T-cell (primary cell): Measurements from ENCODE around the gene CD14. TPM values are rescaled to one million over a fixed set of nuclear protein-coding genes. Genes with fewer than 3 reads are reported as not detected.
"Not testable (repeated sequence)": the region's sequence is repeated elsewhere in the genome, so short reads cannot be mapped to it uniquely, and the experiment has no call there.

Source experiments
- ATAC-seq, 4 experiments: fragments of 200-7000 bp in 3 of 4; fragments of 150-1000 bp in 1 of 4; cut with Tn5 transposase; replicated peaks in 1 of 4; 1 replicate in 3 of 4; 2 replicates in 1 of 4; pipeline ENCODE4 v1.10.0; 2021; ENCODE audit warnings: moderate library complexity in 3 of 4, mild to moderate bottlenecking in 2 of 4, moderate number of reproducible peaks in 1 of 4
- CTCF ChIA-PET, 2 donors: fragments of 300-600 bp; sonication (Branson Sonifier 250); formaldehyde crosslinking; loops; one replicate each; lab custom pipeline; 2022; ENCODE audit warnings: antibody characterized with exemption in 2 of 2; lab: Charles Lee
- POLR2A ChIA-PET, 2 donors: fragments of 300-600 bp; sonication (Branson Sonifier 250); formaldehyde crosslinking; loops; one replicate each; lab custom pipeline; 2022; ENCODE audit warnings: antibody characterized with exemption in 2 of 2; lab: Charles Lee
- DNase-seq, 35 experiments: peaks; one replicate each; pipeline versions ENCODE4 v3.0.0 to v3.0.0-alpha.2; 2013 to 2023
- H3K27ac ChIP-seq: one replicate; pipeline ENCODE4 v1.5.1; 2013; ENCODE audit warnings: low read length
- H3K27me3 ChIP-seq, 2 experiments: replicated peaks in 1 of 2; 1 replicate in 1 of 2; 2 replicates in 1 of 2; pipeline versions ENCODE4 v1.6.1 to v1.7.0; 2013; ENCODE audit warnings: low read length in 1 of 2, mixed read lengths in 1 of 2; ENCODE audit not compliant: control insufficient read depth in 2 of 2, insufficient read depth in 2 of 2; ENCODE audit errors: extremely low read depth in 1 of 2
- H3K36me3 ChIP-seq, 2 donors: 1 replicate in 1 of 2; 2 replicates in 1 of 2; pipeline versions ENCODE4 v1.6.1 to v1.7.0; 2013; ENCODE audit warnings: low read length in 1 of 2; ENCODE audit not compliant: control insufficient read depth in 2 of 2, insufficient read depth in 1 of 2; ENCODE audit errors: extremely low read depth in 1 of 2
- H3K4me1 ChIP-seq, 2 experiments: 1 replicate in 1 of 2; 2 replicates in 1 of 2; pipeline versions ENCODE4 v1.6.1 to v1.7.0; 2013; ENCODE audit warnings: low read length in 2 of 2, mixed read lengths in 1 of 2; ENCODE audit not compliant: insufficient read depth in 2 of 2, control insufficient read depth in 1 of 2; ENCODE audit errors: extremely low read depth in 1 of 2
- H3K4me3 ChIP-seq, 2 donors: 1 replicate in 1 of 2; 2 replicates in 1 of 2; pipeline versions ENCODE4 v1.5.1 to v1.7.0; 2013; ENCODE audit warnings: mild to moderate bottlenecking in 2 of 2, low read length in 1 of 2, moderate library complexity in 1 of 2; ENCODE audit not compliant: control insufficient read depth in 1 of 2; ENCODE audit errors: extremely low read depth in 1 of 2
- H3K9me3 ChIP-seq: 2 replicates; pipeline ENCODE4 v1.7.0; 2013
- H3K27ac Mint-ChIP-seq, 2 donors: one replicate each; pipeline ENCODE4 v1.8.0; 2020 to 2021; ENCODE audit warnings: mild to moderate bottlenecking in 2 of 2, mixed read lengths in 2 of 2
- H3K27me3 Mint-ChIP-seq, 2 donors: one replicate each; pipeline ENCODE4 v1.8.0; 2021 to 2022; ENCODE audit warnings: mixed read lengths in 2 of 2
- H3K36me3 Mint-ChIP-seq: one replicate; pipeline ENCODE4 v1.8.0; 2021; ENCODE audit warnings: mixed read lengths
- H3K4me1 Mint-ChIP-seq, 3 donors: one replicate each; pipeline ENCODE4 v1.8.0; 2020 to 2022; ENCODE audit warnings: mixed read lengths in 3 of 3, mild to moderate bottlenecking in 1 of 3
- H3K4me3 Mint-ChIP-seq, 3 donors: one replicate each; pipeline ENCODE4 v1.8.0; 2020 to 2022; ENCODE audit warnings: mild to moderate bottlenecking in 3 of 3, mixed read lengths in 3 of 3, moderate library complexity in 3 of 3
- H3K9me3 Mint-ChIP-seq, 3 donors: one replicate each; pipeline ENCODE4 v1.8.0; 2020 to 2022; ENCODE audit warnings: mixed read lengths in 3 of 3
- WGBS: methylation state at CpG from one replicate; pipeline ENCODE4 v1.1.5; 2013; ENCODE audit warnings: missing lambda C conversion rate; ENCODE audit not compliant: insufficient coverage; 5-methylcytosine and 5-hydroxymethylcytosine counted together
- total RNA-seq, 35 experiments: library from RNA in 6 of 35; stranded (reverse) in 6 of 35; fragments of 120-200 nt in 1 of 35; gene quantifications; one replicate each; pipeline versions ENCODE4 v1.2.1 to v1.2.4 and lab custom pipeline; 2013 to 2026

CD14 gene
- total RNA-seq, 5 donors from 2014 or later (not counting 1 experiment from before 2014, with no cell fraction given): 0.70 to 1.8 (median 1.3) TPM

GRCh38 chr5:140608722-140609121 is 24.3 kb downstream of the CD14 start:
- POLR2A ChIA-PET: no interaction called here
- Histone ChIP-seq H3K27me3 (peaks cover 0 to 14% of the 10 kb centered on the region in 2 experiments), H3K27ac (no peak overlapping the region), H3K36me3 (no peaks in the 10 kb centered on the region), H3K4me1 (peaks cover 0 to 6% of the 10 kb centered on the region in 2 experiments), H3K9me3 (no peaks in the 10 kb centered on the region), H3K4me3 (no peak overlapping the region)
- H3K27ac Mint-ChIP-seq: no peak overlapping the region
- no peak for ATAC-seq
- H3K27me3 Mint-ChIP-seq: peaks cover 11 to 14% of the 10 kb centered on the region in 2 donors
- no peak overlapping the region for H3K4me3 Mint-ChIP-seq
- CTCF ChIA-PET: interaction anchor here in 1 of 2 donors (0.5 kb wide), 1 partner anchor 21 kb away, joined by 4 read pairs; no protein-coding TSS in a partner anchor
- no peaks in the 10 kb centered on the region for H3K36me3 Mint-ChIP-seq
- peaks cover 8 to 17% (median 15%) of the 10 kb centered on the region in 3 donors for H3K4me1 Mint-ChIP-seq
- no peaks in the 10 kb centered on the region for H3K9me3 Mint-ChIP-seq
- DNase-seq: no peak

- H3K4me1 ChIP-seq: peaks cover 0 to 6% of the 10 kb centered on the region in 2 experiments
- H3K4me1 Mint-ChIP-seq: peaks cover 7 to 9% (median 9%) of the 10 kb centered on the region in 3 donors
- POLR2A ChIA-PET: no interaction called here
- ATAC-seq (no peak), DNase-seq (no peak)
- no peaks in the 10 kb centered on the region for H3K36me3 Mint-ChIP-seq
- peaks cover 0 to 5% of the 10 kb centered on the region in 2 experiments for H3K27me3 ChIP-seq
- H3K27ac Mint-ChIP-seq: no peak overlapping the region
- H3K27ac ChIP-seq: no peak overlapping the region
- no peaks in the 10 kb centered on the region for H3K36me3 ChIP-seq
- H3K27me3 Mint-ChIP-seq: peaks cover 4 to 9% of the 10 kb centered on the region in 2 donors
- no CpG with 5 or more reads among the region's 2 CpGs for WGBS
- CTCF ChIA-PET: interaction anchor here in 1 of 2 donors (0.7 kb wide), 1 partner anchor 30 kb away, joined by 3 read pairs; no protein-coding TSS in a partner anchor
- H3K4me3 ChIP-seq: no peak overlapping the region
- no peaks in the 10 kb centered on the region for H3K9me3 Mint-ChIP-seq
- no peaks in the 10 kb centered on the region for H3K9me3 ChIP-seq
- H3K4me3 Mint-ChIP-seq: no peak overlapping the region
Observed at GRCh38 chr5:140607031-140607430, 25.9 kb downstream of the CD14 start.

- H3K27me3 ChIP-seq: peaks cover 0 to 5% of the 10 kb centered on the region in 2 experiments
- peaks cover 1 to 5% (median 3%) of the 10 kb centered on the region in 3 donors for H3K4me1 Mint-ChIP-seq
- no peaks in the 10 kb centered on the region for H3K9me3 ChIP-seq
- peaks cover 0 to 6% of the 10 kb centered on the region in 2 experiments for H3K4me1 ChIP-seq
- DNase-seq: no peak
- H3K4me3 ChIP-seq: no peak overlapping the region
- H3K27ac Mint-ChIP-seq: no peak overlapping the region
- ChIA-PET CTCF (no interaction called here), POLR2A (interaction anchor here in 1 of 2 donors (0.6 kb wide), 1 partner anchor 191 kb away, joined by 5 read pairs; no protein-coding TSS in a partner anchor)
- no peaks in the 10 kb centered on the region for H3K36me3 Mint-ChIP-seq
- H3K4me3 Mint-ChIP-seq: no peak overlapping the region
- WGBS: no CpG with 5 or more reads among the region's 3 CpGs
- H3K36me3 ChIP-seq: no peaks in the 10 kb centered on the region
- H3K27me3 Mint-ChIP-seq: no peaks in the 10 kb centered on the region
- no peak for ATAC-seq
- H3K27ac ChIP-seq: no peak overlapping the region
- H3K9me3 Mint-ChIP-seq: no peaks in the 10 kb centered on the region
Observed at GRCh38 chr5:140605879-140606278, 27.1 kb downstream of the CD14 start.

- Histone ChIP-seq H3K36me3 (no peaks in the 10 kb centered on the region), H3K4me1 (no peaks in the 10 kb centered on the region), H3K27me3 (peaks cover 0 to 2% of the 10 kb centered on the region in 2 experiments), H3K27ac (no peak overlapping the region), H3K9me3 (no peaks in the 10 kb centered on the region), H3K4me3 (no peak overlapping the region)
- H3K27me3 Mint-ChIP-seq: no peaks in the 10 kb centered on the region
- H3K27ac Mint-ChIP-seq: no peak overlapping the region
- DNase-seq (no peak), ATAC-seq (no peak)
- no peaks in the 10 kb centered on the region for H3K36me3 Mint-ChIP-seq
- H3K4me3 Mint-ChIP-seq: no peak overlapping the region
- no peaks in the 10 kb centered on the region for H3K9me3 Mint-ChIP-seq
- 100% methylated on average over 1 of the region's 2 CpGs for WGBS
- H3K4me1 Mint-ChIP-seq: no peaks in the 10 kb centered on the region
- ChIA-PET POLR2A (no interaction called here), CTCF (no interaction called here)
Observed at GRCh38 chr5:140603734-140604133, 29.2 kb downstream of the CD14 start.

- H3K4me3 ChIP-seq, ATAC-seq: not testable (repeated sequence)
- 91% methylated on average over 4 of the region's 4 CpGs for WGBS
Observed at GRCh38 chr5:140603446-140603698, 29.6 kb downstream of the CD14 start.

GRCh38 chr5:140602147-140602546 is 30.8 kb downstream of the CD14 start:
- Histone ChIP-seq H3K27me3 (peaks cover 0 to 2% of the 10 kb centered on the region in 2 experiments), H3K36me3 (no peaks in the 10 kb centered on the region), H3K9me3 (no peaks in the 10 kb centered on the region), H3K4me3 (no peak overlapping the region), H3K27ac (no peak overlapping the region), H3K4me1 (no peaks in the 10 kb centered on the region)
- H3K4me3 Mint-ChIP-seq: no peak overlapping the region
- no peak overlapping the region for H3K27ac Mint-ChIP-seq
- WGBS: 60% methylated on average over 1 of the region's 4 CpGs
- POLR2A ChIA-PET: no interaction called here
- DNase-seq: no peak
- no peaks in the 10 kb centered on the region for H3K27me3 Mint-ChIP-seq
- H3K36me3 Mint-ChIP-seq: no peaks in the 10 kb centered on the region
- no peaks in the 10 kb centered on the region for H3K4me1 Mint-ChIP-seq
- ATAC-seq: no peak
- H3K9me3 Mint-ChIP-seq: no peaks in the 10 kb centered on the region
- CTCF ChIA-PET: no interaction called here

More at GRCh38 chr5:140603446-140603698, 29.6 kb downstream of the CD14 start:
- H3K36me3 Mint-ChIP-seq, H3K36me3 ChIP-seq, H3K27me3 Mint-ChIP-seq, H3K9me3 Mint-ChIP-seq, H3K27me3 ChIP-seq, POLR2A ChIA-PET, CTCF ChIA-PET, H3K27ac Mint-ChIP-seq, H3K4me1 ChIP-seq, H3K9me3 ChIP-seq, H3K4me1 Mint-ChIP-seq, H3K27ac ChIP-seq, H3K4me3 Mint-ChIP-seq, DNase-seq: not testable (repeated sequence)

- H3K27ac ChIP-seq: no peak overlapping the region
- no peaks in the 10 kb centered on the region for H3K9me3 ChIP-seq
- peaks cover 0 to 2% of the 10 kb centered on the region in 2 experiments for H3K27me3 ChIP-seq
- ChIA-PET POLR2A (interaction anchor here (0.6 kb wide), 2 partner anchors 14 to 1048 kb away, joined by 4 read pairs; no protein-coding TSS in a partner anchor), CTCF (no interaction called here)
- DNase-seq (no peak), ATAC-seq (no peak)
- no peaks in the 10 kb centered on the region for H3K36me3 ChIP-seq
- Mint-ChIP-seq H3K4me1 (no peaks in the 10 kb centered on the region), H3K27ac (no peak overlapping the region), H3K9me3 (no peaks in the 10 kb centered on the region), H3K27me3 (peaks cover 2 to 3% of the 10 kb centered on the region in 2 donors), H3K36me3 (no peaks in the 10 kb centered on the region), H3K4me3 (no peak overlapping the region)
- H3K4me3 ChIP-seq: no peak overlapping the region
- H3K4me1 ChIP-seq: no peaks in the 10 kb centered on the region
Observed at GRCh38 chr5:140600096-140600495, 32.9 kb downstream of the CD14 start.
